GM19324 (cell line): ENCODE measurements around the gene WEE2.
"Not testable (repeated sequence)": the region's sequence is repeated elsewhere in the genome, so short reads cannot be mapped to it uniquely, and the experiment has no call there.

Source experiments
- ATAC-seq: cut with Tn5 transposase; IDR thresholded peaks from one replicate; pipeline ENCODE4 v1.9.1; 2021; ENCODE audit warnings: mild to moderate bottlenecking, moderate library complexity; ENCODE audit not compliant: unreplicated experiment, low FRiP score

The WEE2 gene

DNA sequence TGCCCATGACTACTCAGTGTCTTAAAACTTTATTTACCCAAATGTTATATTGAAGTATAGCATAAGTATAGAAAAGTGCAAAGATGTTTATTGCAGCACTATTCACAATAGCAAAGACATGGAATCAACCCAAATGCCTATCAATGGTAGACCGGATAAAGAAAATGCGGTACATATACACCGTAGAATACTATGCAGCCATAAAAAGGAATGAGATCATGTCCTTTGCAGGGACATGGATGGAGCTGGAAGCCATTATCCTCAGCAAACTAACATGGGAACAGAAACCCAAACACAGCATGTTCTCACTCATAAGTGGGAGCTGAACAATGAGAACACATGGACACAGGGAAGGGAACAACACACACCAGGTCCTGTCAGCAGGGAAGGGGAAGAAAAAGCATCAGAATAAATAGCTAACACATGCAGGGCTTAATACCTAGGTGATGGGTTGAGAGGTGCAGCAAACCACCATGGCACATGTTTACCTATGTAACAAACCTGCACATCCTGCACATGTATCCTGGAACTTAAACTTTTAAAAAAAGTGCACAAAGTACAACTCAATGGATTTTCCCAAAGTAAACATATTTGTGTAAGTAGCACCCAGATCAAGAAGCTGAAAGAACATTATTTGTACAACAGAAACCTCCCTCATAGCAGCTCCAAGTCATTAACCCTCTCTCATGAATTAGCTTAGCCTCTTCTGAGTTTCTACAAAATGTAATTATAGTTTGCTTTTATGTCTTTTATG, 18.9 kb upstream of the WEE2 start:
- ATAC-seq = not testable (repeated sequence)

DNA sequence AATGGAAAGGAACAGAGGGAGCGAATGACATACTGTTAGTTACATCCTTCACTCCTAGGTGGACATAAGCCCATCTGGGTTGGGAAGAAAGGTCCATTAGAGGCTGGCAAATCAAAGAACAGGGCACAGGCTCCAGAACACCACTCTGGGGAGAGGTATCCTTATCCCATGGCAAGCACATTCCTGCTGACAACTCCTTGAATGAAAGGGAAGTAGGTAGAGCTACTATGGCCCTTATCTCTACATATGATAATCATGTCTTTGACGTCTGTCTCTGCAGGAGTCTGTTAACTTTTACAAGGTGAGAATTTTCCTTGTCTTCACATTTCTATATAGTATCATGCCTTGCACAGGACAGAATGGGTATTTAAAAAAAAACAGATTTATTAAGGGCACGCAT, 16.6 kb upstream of the WEE2 start:
- ATAC-seq = no peak

- no peak for ATAC-seq
Observed at GRCh38 chr7:141691961-141692360, 16.2 kb upstream of the WEE2 start.

DNA sequence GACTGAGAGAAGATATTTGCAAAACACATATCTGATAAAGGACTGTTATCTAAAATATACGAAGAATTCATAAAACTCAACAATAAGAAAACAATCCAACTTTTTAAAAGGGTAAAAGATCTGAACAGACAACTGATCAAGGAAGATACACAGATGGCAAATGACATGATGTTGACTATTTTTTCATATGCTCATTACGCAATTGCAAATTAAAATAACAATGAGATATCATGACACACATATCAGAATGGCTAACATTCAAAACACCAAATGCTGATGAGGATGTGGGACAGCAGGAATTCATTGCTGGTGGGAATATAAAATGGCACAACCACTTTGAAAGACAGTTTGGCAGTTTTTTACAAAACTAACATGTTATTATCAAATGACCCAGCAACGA, 15.1 kb upstream of the WEE2 start:
- ATAC-seq = no peak

- no peak for ATAC-seq
Observed at GRCh38 chr7:141695803-141696289, 12.3 kb upstream of the WEE2 start.

GRCh38 chr7:141696348-141696747, 11.8 kb upstream of the WEE2 start:
- ATAC-seq = no peak

- ATAC-seq = no peak
Observed at GRCh38 chr7:141697211-141697871, 10.8 kb upstream of the WEE2 start.

GRCh38 chr7:141698247-141699015, 9.7 kb upstream of the WEE2 start:
- no peak for ATAC-seq

DNA sequence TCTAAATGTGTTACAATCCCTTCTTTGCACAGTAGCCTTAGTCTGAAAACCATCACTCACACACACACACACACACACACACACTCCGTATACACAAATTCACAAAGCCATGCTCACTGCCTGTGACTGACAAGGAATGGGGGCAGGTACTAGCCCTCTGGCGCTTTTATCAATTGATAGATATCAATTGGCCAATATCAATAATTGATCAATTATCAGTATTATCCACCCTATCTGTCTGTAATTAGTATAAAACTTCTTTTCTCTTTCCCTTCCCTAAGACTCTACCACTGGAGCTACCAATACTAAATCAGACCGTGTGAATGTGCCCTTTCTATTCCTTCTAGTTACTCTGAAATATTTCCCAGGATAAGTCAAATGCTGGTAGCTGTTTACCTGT, 8.3 kb upstream of the WEE2 start:
- no peak for ATAC-seq

- no peak for ATAC-seq
Observed at GRCh38 chr7:141700296-141700847, 7.8 kb upstream of the WEE2 start.

GRCh38 chr7:141700848-141701371, 7.2 kb upstream of the WEE2 start:
- no peak for ATAC-seq

DNA sequence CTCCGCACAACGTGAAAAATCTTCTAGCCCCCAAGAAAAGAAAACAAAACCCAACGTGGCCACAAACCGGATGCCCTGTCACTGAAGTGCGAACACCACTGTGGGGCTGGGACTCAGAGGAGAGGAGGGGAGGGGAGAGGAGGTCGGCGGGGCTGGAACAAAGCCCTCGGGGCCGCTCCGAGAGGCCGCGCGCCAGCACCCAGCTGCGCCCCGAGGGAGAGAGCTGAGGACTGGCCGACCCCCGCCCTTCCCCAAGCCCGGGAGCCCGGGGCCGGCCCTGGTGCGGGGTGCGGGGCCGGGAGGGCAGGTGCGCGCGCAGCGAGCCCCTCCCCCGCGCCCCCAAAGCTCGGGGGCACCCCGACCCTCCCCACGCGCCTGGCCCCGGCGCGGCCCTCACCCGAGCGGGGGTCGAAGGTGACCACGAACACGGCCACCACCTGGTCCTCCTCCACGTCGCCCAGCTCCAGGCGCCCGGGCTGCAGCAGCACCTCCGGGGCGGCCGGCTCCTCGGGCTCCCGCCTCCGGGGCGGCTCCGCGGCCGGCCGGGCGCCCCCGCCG, 6.6 kb upstream of the WEE2 start:
- peak; percentile 89 for ATAC-seq

GRCh38 chr7:141702047-141702567, 6.0 kb upstream of the WEE2 start, which contains the start of gene DENND11:
DENND11 (minus strand) TSS chr7:141702166; CDS start chr7:141702153, 13 bp downstream.
- peak; percentile 85 for ATAC-seq

DNA sequence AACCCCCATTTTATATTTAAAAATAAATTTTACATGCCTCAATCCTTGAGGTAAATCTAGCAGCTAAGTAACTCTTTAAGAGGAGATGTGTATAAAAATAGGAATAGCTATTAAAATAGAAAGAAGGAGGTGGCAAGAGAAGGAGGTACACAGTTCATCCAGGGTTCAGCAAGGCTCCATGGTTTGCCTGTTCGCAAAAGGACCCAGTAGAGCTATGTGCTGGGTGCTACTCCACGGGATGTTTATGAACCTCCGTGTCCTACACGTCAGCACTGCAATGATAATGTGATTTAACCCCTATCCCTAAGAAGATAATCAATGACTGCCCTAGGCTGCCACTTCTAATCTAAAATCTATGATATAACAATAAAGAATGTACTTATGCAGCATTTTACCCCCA, 5.3 kb upstream of the WEE2 start:
- ATAC-seq = no peak

DNA sequence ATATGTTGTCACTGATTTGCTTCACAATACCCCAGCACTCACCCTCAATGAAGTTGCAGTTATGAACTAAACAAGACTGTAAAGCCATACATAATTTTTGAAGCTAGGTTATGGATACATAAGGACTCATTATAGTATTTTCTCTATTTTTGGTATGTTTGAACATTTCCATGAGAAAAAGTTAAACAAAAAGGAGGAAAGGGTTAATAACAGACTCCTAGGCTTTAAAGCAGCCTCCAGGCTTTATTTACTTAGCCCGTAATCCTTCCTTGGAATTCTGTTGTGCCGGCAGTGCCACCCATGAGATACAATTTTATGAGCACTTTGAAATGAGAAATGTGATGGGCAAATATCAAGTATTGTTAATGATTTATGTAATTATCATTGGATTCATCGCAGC, 4.0 kb upstream of the WEE2 start:
- no peak for ATAC-seq

DNA sequence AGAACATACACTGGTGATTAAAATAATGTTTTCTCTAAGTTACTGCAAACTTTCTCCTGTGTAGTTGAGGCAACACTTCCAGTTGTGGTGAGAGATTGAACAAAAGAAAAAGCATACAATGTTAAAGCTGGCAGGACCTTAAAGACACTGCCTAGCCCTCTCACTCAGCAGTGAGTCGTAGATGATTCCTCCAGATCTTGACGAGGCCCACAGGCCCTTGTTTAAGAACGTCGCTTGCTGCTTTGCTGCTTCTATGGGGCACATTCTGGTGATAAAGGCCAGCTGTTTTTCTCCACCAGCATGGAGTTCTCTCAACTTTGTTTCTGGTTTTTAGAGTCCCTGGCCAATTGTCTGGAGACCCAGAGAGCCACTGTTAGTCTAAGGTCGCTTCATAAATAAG, 3.4 kb upstream of the WEE2 start:
- ATAC-seq = no peak

DNA sequence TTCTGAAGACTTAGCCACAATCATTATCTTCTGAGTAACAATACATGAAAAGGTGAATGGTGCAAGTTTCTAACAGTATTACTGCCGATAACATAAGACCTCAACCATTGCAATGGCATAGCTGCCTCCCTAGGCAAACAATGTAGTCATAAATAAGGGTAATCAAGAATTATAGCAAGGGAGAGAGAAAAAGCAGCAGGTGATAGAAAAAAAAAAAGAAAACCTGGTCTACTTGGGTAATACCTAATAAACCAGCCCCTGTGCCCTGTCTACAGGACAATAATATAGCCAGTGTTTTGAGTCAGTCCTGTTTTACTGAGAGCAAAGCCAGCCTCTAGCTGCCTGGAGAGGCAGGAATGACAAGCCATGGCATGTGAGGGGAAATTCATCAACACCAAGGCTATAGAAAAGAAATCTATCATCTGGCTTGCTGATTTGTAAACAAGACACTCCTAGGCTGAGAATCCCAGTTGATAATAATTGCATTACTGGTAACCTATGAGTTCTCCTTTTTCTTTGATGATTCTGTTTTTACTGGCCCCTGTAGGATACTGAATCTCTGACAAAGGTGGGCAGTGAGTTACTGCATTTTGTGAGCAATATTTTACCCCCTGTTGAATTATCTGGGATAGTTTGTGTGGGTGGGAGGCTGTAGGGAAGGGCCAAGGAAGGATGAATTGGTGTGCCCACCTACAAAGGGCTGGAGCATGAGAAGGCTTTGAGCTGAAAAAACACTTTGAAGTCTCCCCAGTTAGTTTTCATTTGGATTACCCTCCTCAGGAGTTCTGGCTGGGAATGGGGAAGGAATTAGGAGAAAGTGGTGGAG, 1.7 kb upstream of the WEE2 start:
- ATAC-seq = no peak

GRCh38 chr7:141709318-141709717, 1.2 kb downstream of the WEE2 start:
- no peak for ATAC-seq

- ATAC-seq = no peak
Observed at GRCh38 chr7:141709749-141710148, 1.6 kb downstream of the WEE2 start.
